ENCODE measurements around the gene CDH23. TPM values are rescaled to one million over a fixed set of nuclear protein-coding genes. Genes with fewer than 3 reads are reported as not detected.

The CDH23 gene
- total and polyA plus RNA-seq, 2 experiments from 2014 or later, result 0.30 to 1.5 TPM

DNA sequence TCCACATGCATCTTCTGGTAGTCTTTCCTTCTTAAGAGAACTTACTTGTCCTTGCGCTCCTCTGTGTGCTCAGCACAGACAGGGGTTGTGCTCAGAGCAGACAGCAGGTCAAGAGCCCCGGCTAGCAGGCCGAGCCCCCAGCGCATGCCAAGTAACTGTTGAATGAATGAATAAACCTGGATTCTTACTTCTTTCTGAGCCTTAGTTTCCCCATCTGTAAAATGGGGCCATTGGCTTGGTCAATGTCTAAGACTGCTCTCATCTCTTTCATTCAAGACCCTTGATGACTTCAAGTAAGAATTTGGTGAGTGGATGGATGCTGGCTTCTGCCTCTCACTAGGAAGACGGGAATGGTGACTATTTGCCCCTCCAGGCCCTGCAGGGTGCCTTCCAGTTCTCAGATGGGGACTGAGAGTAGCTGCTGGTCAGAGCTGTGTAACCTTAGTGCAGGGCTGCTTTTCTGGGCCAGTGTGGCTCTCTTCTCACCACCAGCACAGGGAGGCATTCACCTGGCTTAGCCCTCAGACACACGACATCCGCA, 78.1 kb downstream of the CDH23 start:
- H3K4me3 ChIP-seq, result no peak overlapping the region
- no peak for DNase-seq (ENCODE audit: low spot score)
- H3K4me2 ChIP-seq, result no peak overlapping the region
- no peaks in the 10 kb centered on the region for H3K9me3 ChIP-seq (ENCODE audit: low read depth)
- H3K27me3 ChIP-seq, result peaks cover 15% of the 10 kb centered on the region
- no peaks in the 10 kb centered on the region for H3K79me2 ChIP-seq
- TF ChIP-seq EZH2phosphoT487 (IDR thresholded peaks at IDR 0.05; ENCODE audit: low read depth, severe bottlenecking, unreplicated experiment) (no peak), CTCF (IDR thresholded peaks at IDR 0.05; ENCODE audit: poor library complexity) (no peak), EZH2 (IDR thresholded peaks at IDR 0.05; ENCODE audit: borderline replicate concordance) (no peak)
- no peaks in the 10 kb centered on the region for H3K9me2 ChIP-seq (replicated peaks; ENCODE audit: insufficient read depth)
- no peaks in the 10 kb centered on the region for H4K20me1 ChIP-seq (ENCODE audit: insufficient read depth, poor library complexity, severe bottlenecking)
- H2AFZ ChIP-seq, result no peak overlapping the region
- H3K36me3 ChIP-seq (replicated peaks; ENCODE audit: insufficient read depth, low read depth), result no peaks in the 10 kb centered on the region
- no peak overlapping the region for H3K27ac ChIP-seq
- 92% methylated on average over 7 of the region's 7 CpGs for WGBS (ENCODE audit: low lambda C conversion rate, missing lambda C conversion rate)
- no peaks in the 10 kb centered on the region for H3K4me1 ChIP-seq (ENCODE audit: insufficient read depth)

DNA sequence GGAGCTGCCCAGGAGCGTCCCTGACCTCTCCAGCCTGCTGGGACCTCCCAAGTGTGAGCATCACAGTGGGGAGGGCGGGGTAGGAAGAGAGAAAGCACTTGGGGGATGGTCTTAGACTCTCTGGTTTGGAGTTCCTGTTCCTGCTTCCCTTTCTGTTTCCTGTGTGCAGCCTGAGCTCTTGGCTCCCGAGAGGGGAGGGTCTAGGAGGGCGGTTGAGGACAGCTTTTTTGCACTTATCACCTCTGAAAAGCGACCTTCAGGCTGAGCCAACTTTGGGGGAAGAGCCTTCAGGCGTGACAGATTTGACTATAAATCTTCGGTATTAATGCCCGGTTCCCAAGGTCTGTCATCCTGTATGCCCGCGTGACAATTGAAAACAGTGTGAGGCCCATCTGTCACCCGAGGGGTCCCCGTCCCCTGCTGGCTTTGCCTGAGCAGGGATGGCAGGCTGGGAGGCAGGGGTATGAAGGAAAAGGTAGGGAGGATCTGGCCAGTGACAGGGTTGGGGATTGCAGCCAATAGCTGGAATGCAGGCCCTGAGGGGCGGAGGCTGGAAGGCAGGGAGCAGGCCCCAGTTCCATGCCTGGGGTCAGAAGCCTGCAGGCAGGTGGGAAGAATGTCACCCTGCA, 78.6 kb downstream of the CDH23 start:
- Histone ChIP-seq H3K4me1 (ENCODE audit: insufficient read depth) (no peaks in the 10 kb centered on the region), H3K27ac (no peak overlapping the region), H2AFZ (no peak overlapping the region), H3K36me3 (replicated peaks; ENCODE audit: insufficient read depth, low read depth) (no peaks in the 10 kb centered on the region), H3K4me2 (no peak overlapping the region), H3K4me3 (no peak overlapping the region), H3K27me3 (peaks cover 15% of the 10 kb centered on the region), H3K79me2 (no peaks in the 10 kb centered on the region), H3K9me3 (ENCODE audit: low read depth) (no peaks in the 10 kb centered on the region), H4K20me1 (ENCODE audit: insufficient read depth, poor library complexity, severe bottlenecking) (no peaks in the 10 kb centered on the region), H3K9me2 (replicated peaks; ENCODE audit: insufficient read depth) (no peaks in the 10 kb centered on the region)
- no peak for DNase-seq (ENCODE audit: low spot score)
- 80% methylated on average over 13 of the region's 13 CpGs for WGBS (ENCODE audit: low lambda C conversion rate, missing lambda C conversion rate)
- TF ChIP-seq CTCF (IDR thresholded peaks at IDR 0.05; ENCODE audit: poor library complexity) (no peak), EZH2phosphoT487 (IDR thresholded peaks at IDR 0.05; ENCODE audit: low read depth, severe bottlenecking, unreplicated experiment) (no peak), EZH2 (IDR thresholded peaks at IDR 0.05; ENCODE audit: borderline replicate concordance) (no peak)

DNA sequence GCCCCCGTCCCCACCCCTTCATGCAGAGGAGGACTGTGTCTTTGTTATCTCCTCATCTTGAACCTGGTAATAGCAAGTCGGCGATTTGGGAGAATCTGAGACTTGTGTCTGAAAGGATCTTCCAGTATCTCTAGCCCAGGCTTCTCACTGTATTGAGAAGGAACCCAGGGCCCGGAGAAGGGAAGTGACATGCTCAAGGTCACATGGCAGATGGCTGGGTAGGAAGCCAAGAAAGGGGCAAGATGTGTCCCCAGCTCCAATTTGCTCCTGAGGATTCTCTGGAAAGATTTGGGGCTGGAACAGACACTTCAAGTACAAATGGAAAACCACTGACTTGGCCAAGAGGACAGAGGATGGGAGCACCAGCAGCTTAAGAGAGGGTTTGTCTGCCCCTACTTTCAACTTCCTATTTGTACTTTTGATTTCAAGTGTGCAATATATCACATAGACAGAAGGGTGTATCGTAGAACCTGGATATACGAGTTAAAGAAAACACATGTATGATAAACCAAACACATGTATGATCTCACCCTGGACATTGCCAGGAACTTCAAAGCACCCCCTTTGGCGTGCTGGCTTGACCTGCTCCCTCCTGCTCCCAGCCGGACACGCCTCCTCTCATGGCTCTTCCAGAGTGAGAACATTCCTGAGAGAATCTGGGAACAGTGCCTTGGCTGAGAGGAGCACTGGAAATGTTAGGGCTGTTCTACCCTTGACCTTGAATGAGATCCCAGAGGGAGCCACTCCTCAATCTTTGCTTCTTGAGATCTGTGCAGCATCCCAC, 79.7 kb downstream of the CDH23 start:
- no peak overlapping the region for H3K27ac ChIP-seq
- TF ChIP-seq EZH2 (IDR thresholded peaks at IDR 0.05; ENCODE audit: borderline replicate concordance) (no peak), CTCF (IDR thresholded peaks at IDR 0.05; ENCODE audit: poor library complexity) (no peak), EZH2phosphoT487 (IDR thresholded peaks at IDR 0.05; ENCODE audit: low read depth, severe bottlenecking, unreplicated experiment) (no peak)
- no peaks in the 10 kb centered on the region for H4K20me1 ChIP-seq (ENCODE audit: insufficient read depth, poor library complexity, severe bottlenecking)
- no peaks in the 10 kb centered on the region for H3K36me3 ChIP-seq (replicated peaks; ENCODE audit: insufficient read depth, low read depth)
- H3K79me2 ChIP-seq, result no peaks in the 10 kb centered on the region
- no peaks in the 10 kb centered on the region for H3K9me2 ChIP-seq (replicated peaks; ENCODE audit: insufficient read depth)
- no peak overlapping the region for H3K4me3 ChIP-seq
- H3K4me2 ChIP-seq, result no peak overlapping the region
- no peak overlapping the region for H2AFZ ChIP-seq
- no peaks in the 10 kb centered on the region for H3K9me3 ChIP-seq (ENCODE audit: low read depth)
- 88% methylated on average over 9 of the region's 9 CpGs for WGBS (ENCODE audit: low lambda C conversion rate, missing lambda C conversion rate)
- no peaks in the 10 kb centered on the region for H3K4me1 ChIP-seq (ENCODE audit: insufficient read depth)
- peaks cover 15% of the 10 kb centered on the region for H3K27me3 ChIP-seq
- DNase-seq (ENCODE audit: low spot score), result no peak
